HEK293 (cell line): ENCODE data around the gene MPV17L2.
A peak's percentile ranks its signal among the peaks of the same experiment; 100 is the strongest.

Experiments used
- EGR2 ChIP-seq: fragments of 450-650 bp; formaldehyde crosslinking; IDR thresholded peaks from 2 replicates; pipeline ENCODE4 v1.5.1; 2016; ENCODE audit warnings: low read depth, missing biosample characterization, missing genetic modification characterization
- KLF10 ChIP-seq: fragments of 450-650 bp; IDR thresholded peaks from 2 replicates; pipeline ENCODE4 v1.5.1; 2018; ENCODE audit warnings: missing biosample characterization, mild to moderate bottlenecking, missing genetic modification characterization
- KLF7 ChIP-seq: fragments of 450-650 bp; formaldehyde crosslinking; IDR thresholded peaks from 2 replicates; pipeline ENCODE4 v1.5.1; 2016; ENCODE audit warnings: missing biosample characterization, missing genetic modification characterization, borderline replicate concordance
- MEIS1 ChIP-seq: sonication (generic); formaldehyde crosslinking; IDR thresholded peaks from 2 replicates; pipeline ENCODE4 v1.8.1; 2022; ENCODE audit warnings: missing genetic modification reagents, mild to moderate bottlenecking, borderline replicate concordance
- SCRT1 ChIP-seq: fragments of 450-650 bp; formaldehyde crosslinking; IDR thresholded peaks from 2 replicates; pipeline ENCODE4 v1.5.1; 2016; ENCODE audit warnings: missing biosample characterization, missing genetic modification characterization, borderline replicate concordance
- TCF7L2 ChIP-seq: IDR thresholded peaks from 2 replicates; pipeline ENCODE4 v1.6.1; 2011; ENCODE audit warnings: low read depth, mild to moderate bottlenecking, inconsistent platforms, low read length, moderate library complexity, borderline replicate concordance
- WT1 ChIP-seq: fragments of 450-650 bp; formaldehyde crosslinking; IDR thresholded peaks from 2 replicates; pipeline ENCODE4 v1.5.1; 2016; ENCODE audit warnings: missing biosample characterization, missing genetic modification characterization
- ZBTB10 ChIP-seq: fragments of 450-650 bp; formaldehyde crosslinking; IDR thresholded peaks from 2 replicates; pipeline ENCODE4 v1.5.1; 2016; ENCODE audit warnings: missing biosample characterization, missing genetic modification characterization
- ZBTB11 ChIP-seq: fragments of 450-650 bp; formaldehyde crosslinking; conservative IDR thresholded peaks from 2 replicates; pipeline ENCODE4 v1.5.1; 2016; ENCODE audit warnings: low read depth, missing biosample characterization, missing genetic modification characterization
- ZBTB26 ChIP-seq: fragments of 450-650 bp; formaldehyde crosslinking; optimal IDR thresholded peaks from 2 replicates; pipeline ENCODE3; 2016; ENCODE audit warnings: missing biosample characterization, mild to moderate bottlenecking, missing genetic modification characterization
- ZBTB48 ChIP-seq: fragments of 450-650 bp; formaldehyde crosslinking; IDR thresholded peaks from 2 replicates; pipeline ENCODE4 v1.5.1; 2016; ENCODE audit warnings: missing biosample characterization, missing genetic modification characterization
- ZEB2 ChIP-seq: fragments of 450-650 bp; formaldehyde crosslinking; IDR thresholded peaks from 2 replicates; pipeline ENCODE4 v1.5.1; 2016; ENCODE audit warnings: missing biosample characterization, missing genetic modification characterization
- ZNF2 ChIP-seq: fragments of 450-650 bp; formaldehyde crosslinking; IDR thresholded peaks from 2 replicates; pipeline ENCODE4 v1.5.1; 2016; ENCODE audit warnings: missing biosample characterization, missing genetic modification characterization
- ZNF335 ChIP-seq: fragments of 450-650 bp; formaldehyde crosslinking; conservative IDR thresholded peaks from 2 replicates; pipeline ENCODE4 v1.5.1; 2016; ENCODE audit warnings: missing biosample characterization, missing genetic modification characterization
- ZNF341 ChIP-seq: fragments of 450-650 bp; formaldehyde crosslinking; IDR thresholded peaks from 2 replicates; pipeline ENCODE4; 2016; ENCODE audit warnings: low read depth, missing biosample characterization, missing genetic modification characterization
- ZNF433 ChIP-seq: fragments of 450-650 bp; formaldehyde crosslinking; IDR thresholded peaks from 2 replicates; pipeline ENCODE4 v1.5.1; 2016; ENCODE audit warnings: missing biosample characterization, missing genetic modification characterization, low read depth
- ZNF501 ChIP-seq: fragments of 450-650 bp; formaldehyde crosslinking; IDR thresholded peaks from 2 replicates; pipeline ENCODE4 v1.5.1; 2016; ENCODE audit warnings: missing biosample characterization, missing genetic modification characterization
- ZNF510 ChIP-seq: fragments of 450-650 bp; formaldehyde crosslinking; IDR thresholded peaks from 2 replicates; pipeline ENCODE4 v1.5.1; 2018; ENCODE audit warnings: mild to moderate bottlenecking, missing genetic modification characterization, missing biosample characterization; ENCODE audit not compliant: insufficient replicate concordance
- ZNF560 ChIP-seq: fragments of 450-650 bp; formaldehyde crosslinking; IDR thresholded peaks from 2 replicates; pipeline ENCODE4 v1.5.1; 2017; ENCODE audit warnings: missing biosample characterization, missing genetic modification characterization, borderline replicate concordance
- ZNF629 ChIP-seq: fragments of 450-650 bp; formaldehyde crosslinking; IDR thresholded peaks from 2 replicates; pipeline ENCODE4 v1.5.1; 2017; ENCODE audit warnings: missing biosample characterization, missing genetic modification characterization
- ZNF658 ChIP-seq: fragments of 450-650 bp; formaldehyde crosslinking; IDR thresholded peaks from 2 replicates; pipeline ENCODE4; 2016; ENCODE audit warnings: missing biosample characterization, missing genetic modification characterization
- ZSCAN23 ChIP-seq: fragments of 450-650 bp; formaldehyde crosslinking; IDR thresholded peaks from 2 replicates; pipeline ENCODE4 v1.5.1; 2016; ENCODE audit warnings: missing biosample characterization, missing genetic modification characterization
- TF ChIP-seq, protein P1 (sequence below): fragments of 450-650 bp; formaldehyde crosslinking; IDR thresholded peaks from 2 replicates; pipeline ENCODE4 v1.5.1; 2016; ENCODE audit warnings: missing biosample characterization, missing genetic modification characterization
- TF ChIP-seq, protein P2 (sequence below): fragments of 450-650 bp; formaldehyde crosslinking; IDR thresholded peaks from 2 replicates; pipeline ENCODE4 v1.5.1; 2016; ENCODE audit warnings: missing biosample characterization, missing genetic modification characterization
- TF ChIP-seq, protein P3 (sequence below): fragments of 450-650 bp; formaldehyde crosslinking; IDR thresholded peaks from 2 replicates; pipeline ENCODE4 v1.5.1; 2017; ENCODE audit warnings: missing biosample characterization, missing genetic modification characterization

The MPV17L2 gene

GRCh38 chr19:18233224-18233825 lies 40.3 kb downstream of the MPV17L2 start (continued):
- TF ChIP-seq, protein P1, sequence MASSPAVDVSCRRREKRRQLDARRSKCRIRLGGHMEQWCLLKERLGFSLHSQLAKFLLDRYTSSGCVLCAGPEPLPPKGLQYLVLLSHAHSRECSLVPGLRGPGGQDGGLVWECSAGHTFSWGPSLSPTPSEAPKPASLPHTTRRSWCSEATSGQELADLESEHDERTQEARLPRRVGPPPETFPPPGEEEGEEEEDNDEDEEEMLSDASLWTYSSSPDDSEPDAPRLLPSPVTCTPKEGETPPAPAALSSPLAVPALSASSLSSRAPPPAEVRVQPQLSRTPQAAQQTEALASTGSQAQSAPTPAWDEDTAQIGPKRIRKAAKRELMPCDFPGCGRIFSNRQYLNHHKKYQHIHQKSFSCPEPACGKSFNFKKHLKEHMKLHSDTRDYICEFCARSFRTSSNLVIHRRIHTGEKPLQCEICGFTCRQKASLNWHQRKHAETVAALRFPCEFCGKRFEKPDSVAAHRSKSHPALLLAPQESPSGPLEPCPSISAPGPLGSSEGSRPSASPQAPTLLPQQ: peak; percentile 86
- TF ChIP-seq TCF7L2 (no peak), ZNF2 (tag by site-specific recombination) (no peak), ZNF433 (tag by site-specific recombination) (no peak), ZEB2 (peak; percentile 57; the same call in 1 of the 2 replicates), ZBTB26 (peak; percentile 52), ZNF658 (tag by site-specific recombination) (no peak), ZBTB11 (tag by site-specific recombination) (peak; percentile 3; the same call in 1 of the 2 replicates), MEIS1 (CRISPR knock-in tag) (0 out of 2 replicates have a peak, but pooled peaks have one; percentile 22), ZNF341 (tag by site-specific recombination) (peak; percentile 24; the same call in 1 of the 2 replicates), ZNF501 (tag by site-specific recombination) (0 out of 2 replicates have a peak, but pooled peaks have one; percentile 33), SCRT1 (tag by site-specific recombination) (0 out of 2 replicates have a peak, but pooled peaks have one; percentile 12), ZNF335 (0 out of 2 replicates have a peak, but pooled peaks have one; percentile 1), ZNF629 (tag by site-specific recombination) (0 out of 2 replicates have a peak, but pooled peaks have one; percentile 17), WT1 (tag by site-specific recombination) (no peak), KLF7 (tag by site-specific recombination) (no peak), ZSCAN23 (tag by site-specific recombination) (no peak), ZBTB48 (no peak), ZNF510 (no peak), EGR2 (tag by site-specific recombination) (no peak), KLF10 (tag by site-specific recombination) (no peak), ZBTB10 (tag by site-specific recombination) (no peak; the same call in 1 of the 2 replicates), ZNF560 (tag by site-specific recombination) (peak; percentile 86; the same call in 1 of the 2 replicates)
- TF ChIP-seq, protein P2, sequence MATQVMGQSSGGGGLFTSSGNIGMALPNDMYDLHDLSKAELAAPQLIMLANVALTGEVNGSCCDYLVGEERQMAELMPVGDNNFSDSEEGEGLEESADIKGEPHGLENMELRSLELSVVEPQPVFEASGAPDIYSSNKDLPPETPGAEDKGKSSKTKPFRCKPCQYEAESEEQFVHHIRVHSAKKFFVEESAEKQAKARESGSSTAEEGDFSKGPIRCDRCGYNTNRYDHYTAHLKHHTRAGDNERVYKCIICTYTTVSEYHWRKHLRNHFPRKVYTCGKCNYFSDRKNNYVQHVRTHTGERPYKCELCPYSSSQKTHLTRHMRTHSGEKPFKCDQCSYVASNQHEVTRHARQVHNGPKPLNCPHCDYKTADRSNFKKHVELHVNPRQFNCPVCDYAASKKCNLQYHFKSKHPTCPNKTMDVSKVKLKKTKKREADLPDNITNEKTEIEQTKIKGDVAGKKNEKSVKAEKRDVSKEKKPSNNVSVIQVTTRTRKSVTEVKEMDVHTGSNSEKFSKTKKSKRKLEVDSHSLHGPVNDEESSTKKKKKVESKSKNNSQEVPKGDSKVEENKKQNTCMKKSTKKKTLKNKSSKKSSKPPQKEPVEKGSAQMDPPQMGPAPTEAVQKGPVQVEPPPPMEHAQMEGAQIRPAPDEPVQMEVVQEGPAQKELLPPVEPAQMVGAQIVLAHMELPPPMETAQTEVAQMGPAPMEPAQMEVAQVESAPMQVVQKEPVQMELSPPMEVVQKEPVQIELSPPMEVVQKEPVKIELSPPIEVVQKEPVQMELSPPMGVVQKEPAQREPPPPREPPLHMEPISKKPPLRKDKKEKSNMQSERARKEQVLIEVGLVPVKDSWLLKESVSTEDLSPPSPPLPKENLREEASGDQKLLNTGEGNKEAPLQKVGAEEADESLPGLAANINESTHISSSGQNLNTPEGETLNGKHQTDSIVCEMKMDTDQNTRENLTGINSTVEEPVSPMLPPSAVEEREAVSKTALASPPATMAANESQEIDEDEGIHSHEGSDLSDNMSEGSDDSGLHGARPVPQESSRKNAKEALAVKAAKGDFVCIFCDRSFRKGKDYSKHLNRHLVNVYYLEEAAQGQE (tag by site-specific recombination): peak; percentile 100
- TF ChIP-seq, protein P3, sequence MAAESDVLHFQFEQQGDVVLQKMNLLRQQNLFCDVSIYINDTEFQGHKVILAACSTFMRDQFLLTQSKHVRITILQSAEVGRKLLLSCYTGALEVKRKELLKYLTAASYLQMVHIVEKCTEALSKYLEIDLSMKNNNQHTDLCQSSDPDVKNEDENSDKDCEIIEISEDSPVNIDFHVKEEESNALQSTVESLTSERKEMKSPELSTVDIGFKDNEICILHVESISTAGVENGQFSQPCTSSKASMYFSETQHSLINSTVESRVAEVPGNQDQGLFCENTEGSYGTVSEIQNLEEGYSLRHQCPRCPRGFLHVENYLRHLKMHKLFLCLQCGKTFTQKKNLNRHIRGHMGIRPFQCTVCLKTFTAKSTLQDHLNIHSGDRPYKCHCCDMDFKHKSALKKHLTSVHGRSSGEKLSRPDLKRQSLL: no peak
